IPS-18a (cell line): ENCODE results near the gene LYPD6B.

Experiments
- H3K27ac ChIP-seq: one replicate; pipeline ENCODE4 v1.5.1; 2013; ENCODE audit warnings: low read length
- H3K27me3 ChIP-seq: one replicate; pipeline ENCODE4 v1.6.1; 2013; ENCODE audit warnings: mild to moderate bottlenecking, low read length; ENCODE audit not compliant: control insufficient read depth, insufficient read depth
- H3K36me3 ChIP-seq: one replicate; pipeline ENCODE4 v1.6.1; 2013; ENCODE audit warnings: low read depth, low read length; ENCODE audit not compliant: control insufficient read depth
- H3K4me1 ChIP-seq: one replicate; pipeline ENCODE4 v1.6.1; 2013; ENCODE audit warnings: low read depth, low read length; ENCODE audit not compliant: control insufficient read depth
- H3K4me3 ChIP-seq: one replicate; pipeline ENCODE4 v1.5.1; 2013; ENCODE audit warnings: low read length
- H3K9ac ChIP-seq: one replicate; pipeline ENCODE4 v1.6.1; 2013; ENCODE audit warnings: mild to moderate bottlenecking, low read length, moderate library complexity
- H3K9me3 ChIP-seq: one replicate; pipeline ENCODE4 v1.6.1; 2013; ENCODE audit warnings: low read depth, low read length; ENCODE audit not compliant: control insufficient read depth

The LYPD6B gene

GRCh38 chr2:149015926-149016563 is 22.5 kb upstream of the LYPD6B start:
- H3K9me3 ChIP-seq, result no peaks in the 10 kb centered on the region
- peaks cover 4% of the 10 kb centered on the region for H3K4me1 ChIP-seq
- H3K27ac ChIP-seq, result no peak overlapping the region
- H3K9ac ChIP-seq, result no peak overlapping the region
- no peak overlapping the region for H3K4me3 ChIP-seq
- peaks cover 36% of the 10 kb centered on the region for H3K36me3 ChIP-seq
- no peaks in the 10 kb centered on the region for H3K27me3 ChIP-seq

- no peak overlapping the region for H3K27ac ChIP-seq
- no peak overlapping the region for H3K9ac ChIP-seq
- no peak overlapping the region for H3K4me3 ChIP-seq
- H3K27me3 ChIP-seq, result no peaks in the 10 kb centered on the region
- no peaks in the 10 kb centered on the region for H3K9me3 ChIP-seq
- H3K36me3 ChIP-seq, result peaks cover 23% of the 10 kb centered on the region
- H3K4me1 ChIP-seq, result peaks cover 4% of the 10 kb centered on the region
Measured at GRCh38 chr2:149017116-149017985, 21.1 kb upstream of the LYPD6B start.

- H3K36me3 ChIP-seq, result peaks cover 17% of the 10 kb centered on the region
- H3K4me3 ChIP-seq, result no peak overlapping the region
- no peaks in the 10 kb centered on the region for H3K27me3 ChIP-seq
- peaks cover 4% of the 10 kb centered on the region for H3K4me1 ChIP-seq
- H3K9ac ChIP-seq, result no peak overlapping the region
- no peaks in the 10 kb centered on the region for H3K9me3 ChIP-seq
- no peak overlapping the region for H3K27ac ChIP-seq
Measured at GRCh38 chr2:149018981-149019380, 19.5 kb upstream of the LYPD6B start.

GRCh38 chr2:149019768-149020167 is 18.7 kb upstream of the LYPD6B start:
- no peaks in the 10 kb centered on the region for H3K27me3 ChIP-seq

GRCh38 chr2:149020432-149020851 is 18.1 kb upstream of the LYPD6B start:
- H3K27me3 ChIP-seq, result no peaks in the 10 kb centered on the region
- H3K27ac ChIP-seq, result no peak overlapping the region
- peaks cover 13% of the 10 kb centered on the region for H3K36me3 ChIP-seq
- H3K9ac ChIP-seq, result no peak overlapping the region
- H3K4me1 ChIP-seq, result peaks cover under 1% of the 10 kb centered on the region
- H3K4me3 ChIP-seq, result no peak overlapping the region
- H3K9me3 ChIP-seq, result no peaks in the 10 kb centered on the region

More at GRCh38 chr2:149019768-149020167, 18.7 kb upstream of the LYPD6B start:
- H3K4me1 ChIP-seq, result peaks cover 4% of the 10 kb centered on the region
- H3K9me3 ChIP-seq, result no peaks in the 10 kb centered on the region
- H3K9ac ChIP-seq, result no peak overlapping the region
- no peak overlapping the region for H3K27ac ChIP-seq
- H3K36me3 ChIP-seq, result peaks cover 16% of the 10 kb centered on the region
- H3K4me3 ChIP-seq, result no peak overlapping the region

GRCh38 chr2:149021271-149021719 is 17.2 kb upstream of the LYPD6B start:
- Histone ChIP-seq H3K27me3 (no peaks in the 10 kb centered on the region), H3K4me3 (no peak overlapping the region), H3K36me3 (peaks cover 10% of the 10 kb centered on the region), H3K27ac (no peak overlapping the region), H3K9me3 (no peaks in the 10 kb centered on the region), H3K4me1 (no peaks in the 10 kb centered on the region), H3K9ac (no peak overlapping the region)

GRCh38 chr2:149021761-149022160 is 16.7 kb upstream of the LYPD6B start:
- Histone ChIP-seq H3K9ac (no peak overlapping the region), H3K36me3 (peaks cover 10% of the 10 kb centered on the region), H3K4me3 (no peak overlapping the region), H3K4me1 (no peaks in the 10 kb centered on the region), H3K9me3 (no peaks in the 10 kb centered on the region), H3K27me3 (no peaks in the 10 kb centered on the region), H3K27ac (no peak overlapping the region)

- H3K4me1 ChIP-seq, result peaks cover 13% of the 10 kb centered on the region
- H3K4me3 ChIP-seq, result no peak overlapping the region
- no peaks in the 10 kb centered on the region for H3K9me3 ChIP-seq
- H3K9ac ChIP-seq, result no peak overlapping the region
- H3K36me3 ChIP-seq, result peaks cover 10% of the 10 kb centered on the region
- H3K27me3 ChIP-seq, result no peaks in the 10 kb centered on the region
- H3K27ac ChIP-seq, result no peak overlapping the region
Measured at GRCh38 chr2:149023091-149023490, 15.4 kb upstream of the LYPD6B start.

GRCh38 chr2:149027590-149028250 is 10.8 kb upstream of the LYPD6B start:
- no peaks in the 10 kb centered on the region for H3K27me3 ChIP-seq

GRCh38 chr2:149028377-149028776 is 10.1 kb upstream of the LYPD6B start:
- peaks cover 9% of the 10 kb centered on the region for H3K36me3 ChIP-seq
- H3K27me3 ChIP-seq, result no peaks in the 10 kb centered on the region
- H3K4me3 ChIP-seq, result no peak overlapping the region
- H3K9ac ChIP-seq, result no peak overlapping the region
- peaks cover 15% of the 10 kb centered on the region for H3K4me1 ChIP-seq
- no peaks in the 10 kb centered on the region for H3K9me3 ChIP-seq
- no peak overlapping the region for H3K27ac ChIP-seq

More at GRCh38 chr2:149027590-149028250, 10.8 kb upstream of the LYPD6B start:
- no peak overlapping the region for H3K4me3 ChIP-seq
- peaks cover 10% of the 10 kb centered on the region for H3K36me3 ChIP-seq
- no peak overlapping the region for H3K27ac ChIP-seq
- no peak overlapping the region for H3K9ac ChIP-seq
- H3K9me3 ChIP-seq, result no peaks in the 10 kb centered on the region
- H3K4me1 ChIP-seq, result peaks cover 15% of the 10 kb centered on the region

GRCh38 chr2:149028891-149029290 is 9.6 kb upstream of the LYPD6B start:
- Histone ChIP-seq H3K9me3 (no peaks in the 10 kb centered on the region), H3K4me3 (no peak overlapping the region), H3K36me3 (peaks cover 4% of the 10 kb centered on the region), H3K9ac (no peak overlapping the region), H3K27ac (no peak overlapping the region), H3K27me3 (no peaks in the 10 kb centered on the region), H3K4me1 (peaks cover 15% of the 10 kb centered on the region)
